ENCODE data around the gene ACSL4. TPM values are rescaled to one million over a fixed set of nuclear protein-coding genes. Genes with fewer than 3 reads are reported as not detected.

The ACSL4 gene
- total RNA-seq, 1 donor from 2014 or later = 87.7 TPM

- TF ChIP-seq, protein P1, sequence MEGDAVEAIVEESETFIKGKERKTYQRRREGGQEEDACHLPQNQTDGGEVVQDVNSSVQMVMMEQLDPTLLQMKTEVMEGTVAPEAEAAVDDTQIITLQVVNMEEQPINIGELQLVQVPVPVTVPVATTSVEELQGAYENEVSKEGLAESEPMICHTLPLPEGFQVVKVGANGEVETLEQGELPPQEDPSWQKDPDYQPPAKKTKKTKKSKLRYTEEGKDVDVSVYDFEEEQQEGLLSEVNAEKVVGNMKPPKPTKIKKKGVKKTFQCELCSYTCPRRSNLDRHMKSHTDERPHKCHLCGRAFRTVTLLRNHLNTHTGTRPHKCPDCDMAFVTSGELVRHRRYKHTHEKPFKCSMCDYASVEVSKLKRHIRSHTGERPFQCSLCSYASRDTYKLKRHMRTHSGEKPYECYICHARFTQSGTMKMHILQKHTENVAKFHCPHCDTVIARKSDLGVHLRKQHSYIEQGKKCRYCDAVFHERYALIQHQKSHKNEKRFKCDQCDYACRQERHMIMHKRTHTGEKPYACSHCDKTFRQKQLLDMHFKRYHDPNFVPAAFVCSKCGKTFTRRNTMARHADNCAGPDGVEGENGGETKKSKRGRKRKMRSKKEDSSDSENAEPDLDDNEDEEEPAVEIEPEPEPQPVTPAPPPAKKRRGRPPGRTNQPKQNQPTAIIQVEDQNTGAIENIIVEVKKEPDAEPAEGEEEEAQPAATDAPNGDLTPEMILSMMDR (IDR thresholded peaks at IDR 0.05) = no peak
- ATAC-seq (no peak), DNase-seq (no peak)
- Histone ChIP-seq H3K27ac (no peak overlapping the region), H3K9me3 (no peaks in the 10 kb centered on the region), H3K4me3 (no peak overlapping the region), H3K36me3 (no peaks in the 10 kb centered on the region), H3K27me3 (ENCODE audit: low read depth) (no peaks in the 10 kb centered on the region), H3K4me1 (no peaks in the 10 kb centered on the region)
- intact Hi-C loops (cut with DNase I) = no loop called here
These were observed 109.1 kb downstream of the ACSL4 start for GRCh38 chrX:109623997-109624396.

DNA sequence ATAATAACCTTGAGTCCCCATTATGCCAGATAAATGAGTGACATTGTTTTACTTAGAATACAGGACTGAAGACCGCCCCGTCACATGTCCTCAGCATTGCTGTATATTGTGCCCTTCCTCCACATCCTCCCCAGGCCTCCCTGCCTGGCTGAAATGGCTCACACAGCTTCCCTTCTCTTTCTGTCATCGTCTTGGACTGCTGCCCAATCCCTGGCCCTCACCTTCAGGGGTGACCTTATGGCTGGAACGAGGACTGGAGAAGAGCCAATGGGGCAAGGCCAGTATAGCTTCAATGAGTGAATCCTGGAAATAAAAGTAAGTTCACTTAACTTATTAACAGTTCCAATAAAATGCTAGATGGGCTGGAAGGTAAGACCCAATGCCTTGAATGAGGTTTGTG, 110.8 kb downstream of the ACSL4 start:
- no peaks in the 10 kb centered on the region for H3K9me3 ChIP-seq
- H3K27ac ChIP-seq = no peak overlapping the region
- no peak overlapping the region for H3K4me3 ChIP-seq
- DNase-seq (no peak), ATAC-seq (no peak)
- no peaks in the 10 kb centered on the region for H3K27me3 ChIP-seq (ENCODE audit: low read depth)
- intact Hi-C loops (cut with DNase I) = no loop called here
- TF ChIP-seq, protein P1 (IDR thresholded peaks at IDR 0.05) = no peak
- no peaks in the 10 kb centered on the region for H3K36me3 ChIP-seq
- no peaks in the 10 kb centered on the region for H3K4me1 ChIP-seq

GRCh38 chrX:109619771-109620170, 113.3 kb downstream of the ACSL4 start:
- DNase-seq = no peak
- Histone ChIP-seq H3K9me3 (no peaks in the 10 kb centered on the region), H3K27me3 (ENCODE audit: low read depth) (no peaks in the 10 kb centered on the region), H3K36me3 (no peaks in the 10 kb centered on the region), H3K4me3 (no peak overlapping the region), H3K27ac (no peak overlapping the region), H3K4me1 (no peaks in the 10 kb centered on the region)
- intact Hi-C loops (cut with DNase I) = no loop called here
- ATAC-seq = no peak
- TF ChIP-seq, protein P1 (IDR thresholded peaks at IDR 0.05) = no peak

- Histone ChIP-seq H3K4me3 (no peak overlapping the region), H3K27me3 (ENCODE audit: low read depth) (no peaks in the 10 kb centered on the region), H3K4me1 (no peaks in the 10 kb centered on the region), H3K36me3 (no peaks in the 10 kb centered on the region), H3K27ac (no peak overlapping the region), H3K9me3 (no peaks in the 10 kb centered on the region)
- intact Hi-C loops (cut with DNase I) = no loop called here
- TF ChIP-seq, protein P1 (IDR thresholded peaks at IDR 0.05) = no peak
- ATAC-seq (no peak), DNase-seq (no peak)
These were observed 118.1 kb downstream of the ACSL4 start for GRCh38 chrX:109614951-109615350.

DNA sequence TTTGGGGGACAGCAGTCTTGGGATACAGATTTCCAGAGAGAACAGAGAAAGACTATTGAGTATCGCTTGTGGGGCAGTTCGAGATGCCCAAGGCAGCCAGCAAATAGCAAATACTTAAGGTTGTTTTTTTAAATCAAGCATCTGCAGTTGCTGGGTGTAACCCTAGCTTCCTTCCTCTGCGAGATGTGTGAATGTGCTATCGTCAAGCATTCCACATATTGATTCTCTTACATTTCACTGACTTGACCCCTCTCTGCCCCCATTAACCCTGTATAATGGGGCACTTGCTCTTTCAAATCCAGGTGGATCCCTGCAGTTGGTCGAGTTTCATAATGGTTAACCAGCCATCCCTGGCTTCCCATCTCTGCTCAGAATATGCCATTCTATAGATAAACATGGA, 131.6 kb downstream of the ACSL4 start:
- no peaks in the 10 kb centered on the region for H3K36me3 ChIP-seq
- no peaks in the 10 kb centered on the region for H3K27me3 ChIP-seq (ENCODE audit: low read depth)
- TF ChIP-seq, protein P1 (IDR thresholded peaks at IDR 0.05) = no peak

GRCh38 chrX:109600237-109600651, 132.8 kb downstream of the ACSL4 start:
- H3K9me3 ChIP-seq = no peaks in the 10 kb centered on the region
- no peak for DNase-seq
- TF ChIP-seq, protein P1 (IDR thresholded peaks at IDR 0.05) = no peak
- no peak overlapping the region for H3K4me3 ChIP-seq
- H3K4me1 ChIP-seq = no peaks in the 10 kb centered on the region
- no peak overlapping the region for H3K27ac ChIP-seq
- intact Hi-C loops (cut with DNase I) = no loop called here
- no peaks in the 10 kb centered on the region for H3K36me3 ChIP-seq
- peak in 1 of 2 donors; percentile 39 for ATAC-seq
- no peaks in the 10 kb centered on the region for H3K27me3 ChIP-seq (ENCODE audit: low read depth)

More for the DNA sequence above, 131.6 kb downstream of the ACSL4 start:
- intact Hi-C loops (cut with DNase I) = no loop called here
- ATAC-seq = no peak
- Histone ChIP-seq H3K4me3 (no peak overlapping the region), H3K9me3 (no peaks in the 10 kb centered on the region), H3K4me1 (no peaks in the 10 kb centered on the region), H3K27ac (no peak overlapping the region)
- DNase-seq = no peak
